Measurements from ENCODE around the gene EPX.

Gene EPX

DNA sequence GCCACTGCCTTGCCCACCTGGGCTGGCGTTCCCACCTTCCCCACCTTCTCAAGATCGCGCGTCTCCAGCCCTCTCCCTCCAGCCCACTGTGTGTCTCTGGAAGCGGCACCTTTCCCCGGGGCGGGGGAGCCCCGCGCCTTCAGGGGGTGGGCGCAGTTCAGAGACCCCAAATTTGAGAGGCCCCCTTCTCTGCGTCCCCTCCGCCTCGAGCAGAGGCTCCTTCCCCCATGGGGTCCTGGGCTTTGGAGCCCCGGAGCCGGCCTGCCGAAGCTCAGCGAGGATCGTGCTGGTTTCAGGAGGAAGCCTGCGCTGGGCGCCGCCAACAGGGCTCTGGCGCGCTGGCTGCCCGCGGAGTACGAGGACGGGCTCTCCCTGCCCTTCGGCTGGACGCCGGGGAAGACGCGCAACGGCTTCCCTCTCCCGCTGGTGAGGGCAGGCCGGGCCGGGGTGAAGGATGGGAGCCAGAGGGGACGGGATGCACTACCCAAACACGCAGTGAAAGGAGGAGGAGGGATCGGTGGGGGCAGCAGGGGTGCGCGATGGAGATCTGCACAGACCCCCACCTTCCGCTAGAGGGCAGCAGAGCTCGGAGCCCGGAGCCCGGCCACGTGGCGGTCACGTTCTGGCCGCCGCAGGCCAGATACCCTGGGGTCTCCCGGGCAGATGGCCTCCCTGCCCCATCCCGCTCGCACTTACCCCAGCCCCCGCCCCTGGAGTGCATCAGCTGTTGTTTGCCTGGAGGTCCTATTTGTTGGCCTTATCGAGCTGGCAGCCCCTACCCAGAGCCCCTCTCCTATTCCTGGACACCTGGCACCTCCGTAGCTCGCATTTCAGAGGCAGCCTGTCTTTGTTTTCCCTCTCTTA, 57.0 kb downstream of the EPX start:
- H3K27ac ChIP-seq = no peak overlapping the region
- TF ChIP-seq, protein P1, sequence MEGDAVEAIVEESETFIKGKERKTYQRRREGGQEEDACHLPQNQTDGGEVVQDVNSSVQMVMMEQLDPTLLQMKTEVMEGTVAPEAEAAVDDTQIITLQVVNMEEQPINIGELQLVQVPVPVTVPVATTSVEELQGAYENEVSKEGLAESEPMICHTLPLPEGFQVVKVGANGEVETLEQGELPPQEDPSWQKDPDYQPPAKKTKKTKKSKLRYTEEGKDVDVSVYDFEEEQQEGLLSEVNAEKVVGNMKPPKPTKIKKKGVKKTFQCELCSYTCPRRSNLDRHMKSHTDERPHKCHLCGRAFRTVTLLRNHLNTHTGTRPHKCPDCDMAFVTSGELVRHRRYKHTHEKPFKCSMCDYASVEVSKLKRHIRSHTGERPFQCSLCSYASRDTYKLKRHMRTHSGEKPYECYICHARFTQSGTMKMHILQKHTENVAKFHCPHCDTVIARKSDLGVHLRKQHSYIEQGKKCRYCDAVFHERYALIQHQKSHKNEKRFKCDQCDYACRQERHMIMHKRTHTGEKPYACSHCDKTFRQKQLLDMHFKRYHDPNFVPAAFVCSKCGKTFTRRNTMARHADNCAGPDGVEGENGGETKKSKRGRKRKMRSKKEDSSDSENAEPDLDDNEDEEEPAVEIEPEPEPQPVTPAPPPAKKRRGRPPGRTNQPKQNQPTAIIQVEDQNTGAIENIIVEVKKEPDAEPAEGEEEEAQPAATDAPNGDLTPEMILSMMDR (IDR thresholded peaks at IDR 0.05) = peak; percentile 90
- no peak for DNase-seq (ENCODE audit: low spot score)
- H3K4me3 ChIP-seq = peak overlapping the region; percentile 68

DNA sequence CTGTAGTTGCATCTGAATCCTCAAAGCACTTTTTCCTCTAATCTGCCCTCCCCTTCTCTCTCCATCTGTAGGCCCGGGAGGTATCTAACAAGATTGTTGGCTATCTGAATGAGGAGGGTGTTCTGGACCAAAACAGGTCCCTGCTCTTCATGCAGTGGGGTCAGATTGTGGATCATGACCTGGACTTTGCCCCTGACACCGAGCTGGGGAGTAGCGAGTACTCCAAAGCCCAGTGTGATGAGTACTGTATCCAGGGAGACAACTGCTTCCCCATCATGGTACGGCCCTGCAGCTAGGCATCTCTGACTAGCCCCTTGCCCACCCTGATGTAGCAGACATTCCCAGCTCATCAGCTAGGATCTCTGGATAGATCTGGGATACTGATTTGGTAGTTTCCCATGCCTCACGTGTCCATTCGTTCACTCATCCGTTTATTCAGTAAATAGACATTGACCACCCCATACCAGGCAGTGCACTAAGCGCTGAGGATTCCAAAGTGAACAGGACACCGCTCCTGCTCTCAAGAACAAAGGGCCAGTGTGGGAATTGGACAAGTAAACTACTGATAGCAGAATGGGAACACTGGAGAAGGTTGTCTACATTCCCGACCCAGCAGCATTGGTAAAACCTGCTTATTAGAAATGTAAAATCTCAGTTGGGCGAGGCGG, 58.0 kb downstream of the EPX start:
- TF ChIP-seq, protein P1 (IDR thresholded peaks at IDR 0.05) = no peak
- peak; percentile 50 for DNase-seq (ENCODE audit: low spot score)
- Histone ChIP-seq H3K4me3 (no peak overlapping the region), H3K27ac (no peak overlapping the region)

DNA sequence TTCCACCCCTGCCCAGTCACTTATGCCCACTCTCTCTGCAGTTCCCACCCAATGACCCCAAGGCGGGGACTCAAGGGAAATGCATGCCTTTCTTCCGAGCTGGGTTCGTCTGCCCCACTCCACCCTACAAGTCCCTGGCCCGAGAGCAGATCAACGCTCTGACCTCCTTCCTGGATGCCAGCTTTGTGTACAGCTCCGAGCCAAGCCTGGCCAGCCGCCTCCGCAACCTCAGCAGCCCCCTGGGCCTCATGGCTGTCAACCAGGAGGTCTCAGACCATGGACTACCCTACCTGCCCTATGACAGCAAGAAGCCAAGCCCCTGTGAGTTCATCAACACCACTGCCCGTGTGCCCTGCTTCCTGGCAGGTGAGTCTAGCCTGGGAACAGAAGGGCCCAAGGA, 59.6 kb downstream of the EPX start:
- Histone ChIP-seq H3K27ac (no peak overlapping the region), H3K4me3 (no peak overlapping the region)
- TF ChIP-seq, protein P1 (IDR thresholded peaks at IDR 0.05) = no peak
- peak; percentile 56 for DNase-seq (ENCODE audit: low spot score)

DNA sequence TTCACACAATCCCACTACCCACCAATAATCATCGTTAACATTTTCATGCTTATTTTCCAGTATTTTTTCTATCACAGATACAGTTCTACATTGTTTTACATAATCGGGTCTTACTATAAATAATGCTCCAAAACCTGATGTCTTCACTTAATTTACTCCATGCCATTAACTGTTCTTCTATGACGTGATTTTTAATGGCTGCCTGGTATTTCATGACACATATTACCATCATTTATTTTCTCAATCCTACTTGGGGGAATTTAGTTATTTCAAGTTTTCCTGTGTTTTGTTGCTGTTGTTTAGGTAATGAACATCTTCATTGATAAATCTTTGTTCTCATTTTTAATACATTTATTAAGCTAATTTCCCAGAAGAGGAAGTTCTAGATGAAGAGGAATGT, 60.6 kb downstream of the EPX start:
- no peak overlapping the region for H3K4me3 ChIP-seq
- TF ChIP-seq, protein P1 (IDR thresholded peaks at IDR 0.05) = no peak
- H3K27ac ChIP-seq = no peak overlapping the region
- DNase-seq (ENCODE audit: low spot score) = no peak

Data from coronary artery (tissue), 2 donors.